IMR-90 (cell line): ENCODE results near the gene MARCHF9. TPM values are rescaled to one million over a fixed set of nuclear protein-coding genes. Genes with fewer than 3 reads are reported as not detected.

Experiments
- ATAC-seq: fragments of 200-7000 bp; cut with Tn5 transposase; 2 replicates; pipeline ENCODE4 v1.9.1; 2020; ENCODE audit warnings: low read depth, mild to moderate bottlenecking, moderate library complexity
- BruUV-seq: library from RNA; stranded (reverse); fragments of 400-500 nt; replicated peaks from 2 replicates; lab custom pipeline; 2021; lab: Mats Ljungman, UMichigan
- CTCF ChIA-PET: fragments of 300-600 bp; formaldehyde crosslinking; extraction: SDS; loops from one replicate; lab custom pipeline; 2021; ENCODE audit warnings: antibody characterized with exemption; lab: Yijun Ruan, JAX
- POLR2A ChIA-PET: fragments of 300-600 bp; sonication (Branson Sonifier 250); formaldehyde crosslinking; loops from one replicate; lab custom pipeline; 2022; ENCODE audit warnings: antibody characterized with exemption; ENCODE audit not compliant: unreplicated experiment; lab: Charles Lee
- DNase-seq: peaks from one replicate; pipeline ENCODE4 v3.0.0; 2013
- H2AFZ ChIP-seq: replicated peaks from 2 replicates; pipeline ENCODE3; 2013; ENCODE audit warnings: low read length, mild to moderate bottlenecking; ENCODE audit not compliant: poor library complexity
- H2AK5ac ChIP-seq: 2 replicates; pipeline ENCODE4 v1.6.1; 2013; ENCODE audit warnings: low read depth, low read length, inconsistent platforms
- H2AK9ac ChIP-seq: replicated peaks from 2 replicates; pipeline ENCODE3; 2013; ENCODE audit warnings: mild to moderate bottlenecking, low read depth, low read length, moderate library complexity; ENCODE audit not compliant: poor library complexity
- H2BK120ac ChIP-seq: 2 replicates; pipeline ENCODE4 v1.6.1; 2013; ENCODE audit warnings: low read depth, low read length, inconsistent platforms
- H2BK15ac ChIP-seq: 3 replicates; pipeline ENCODE4 v1.6.1; 2013; ENCODE audit warnings: low read depth, low read length, inconsistent platforms
- H2BK20ac ChIP-seq: 2 replicates; pipeline ENCODE4 v1.6.1; 2013; ENCODE audit warnings: low read depth, mild to moderate bottlenecking, inconsistent platforms, low read length, moderate library complexity
- H2BK5ac ChIP-seq: 2 replicates; pipeline ENCODE4 v1.6.1; 2013; ENCODE audit warnings: mild to moderate bottlenecking, low read depth, low read length, inconsistent platforms; ENCODE audit not compliant: poor library complexity, severe bottlenecking
- H3K14ac ChIP-seq: replicated peaks from 2 replicates; pipeline ENCODE4 v1.6.1; 2013; ENCODE audit warnings: low read depth, low read length, inconsistent platforms
- H3K18ac ChIP-seq: 2 replicates; pipeline ENCODE4 v1.6.1; 2013; ENCODE audit warnings: low read depth, low read length, control low read depth
- H3K23ac ChIP-seq: 2 replicates; pipeline ENCODE4 v1.6.1; 2013; ENCODE audit warnings: low read depth, low read length, inconsistent platforms
- H3K27ac ChIP-seq: 2 replicates; pipeline ENCODE4 v1.5.1; 2013; ENCODE audit warnings: mild to moderate bottlenecking, control low read depth, low read length; ENCODE audit not compliant: insufficient read depth
- H3K27me3 ChIP-seq: 2 replicates; pipeline ENCODE4 v1.6.1; 2013; ENCODE audit warnings: low read length; ENCODE audit not compliant: control insufficient read depth, insufficient read depth
- H3K36me3 ChIP-seq: 2 replicates; pipeline ENCODE4 v1.6.1; 2013; ENCODE audit warnings: low read length, mixed read lengths; ENCODE audit not compliant: control insufficient read depth, insufficient read depth
- H3K4ac ChIP-seq: 2 replicates; pipeline ENCODE4 v1.6.1; 2013; ENCODE audit warnings: low read depth, low read length, inconsistent platforms
- H3K4me1 ChIP-seq: 2 replicates; pipeline ENCODE4 v1.6.1; 2013; ENCODE audit warnings: low read length, mixed read lengths; ENCODE audit not compliant: control insufficient read depth, insufficient read depth
- H3K4me2 ChIP-seq: 2 replicates; pipeline ENCODE4 v1.6.1; 2013; ENCODE audit warnings: low read depth, mild to moderate bottlenecking, control low read depth, low read length, moderate library complexity
- H3K4me3 ChIP-seq: 2 replicates; pipeline ENCODE4 v1.5.1; 2013; ENCODE audit warnings: low read depth, mild to moderate bottlenecking, control low read depth, low read length, moderate library complexity; ENCODE audit not compliant: insufficient read depth
- H3K56ac ChIP-seq: 2 replicates; pipeline ENCODE4 v1.6.1; 2013; ENCODE audit warnings: low read length, inconsistent platforms; ENCODE audit not compliant: insufficient read depth; ENCODE audit errors: extremely low read depth
- H3K79me1 ChIP-seq, 2 experiments: 2 replicates each; pipeline ENCODE4 v1.6.1; 2013; ENCODE audit warnings: low read length in 2 of 2, inconsistent platforms in 1 of 2, low read depth in 1 of 2
- H3K9ac ChIP-seq: 2 replicates; pipeline ENCODE4 v1.6.1; 2013; ENCODE audit warnings: low read depth, low read length, control low read depth
- H3K9me1 ChIP-seq: 2 replicates; pipeline ENCODE4 v1.6.1; 2013; ENCODE audit warnings: low read length, inconsistent platforms; ENCODE audit not compliant: insufficient read depth
- H3K9me3 ChIP-seq: 2 replicates; pipeline ENCODE4 v1.6.1; 2013; ENCODE audit warnings: low read length; ENCODE audit not compliant: control insufficient read depth, insufficient read depth
- H4K20me1 ChIP-seq: 2 replicates; pipeline ENCODE4 v1.6.1; 2013; ENCODE audit warnings: low read length, inconsistent platforms; ENCODE audit not compliant: insufficient read depth
- H4K5ac ChIP-seq: 2 replicates; pipeline ENCODE4 v1.6.1; 2013; ENCODE audit warnings: mild to moderate bottlenecking, low read depth, low read length, control low read depth
- H4K8ac ChIP-seq, 2 experiments: 2 replicates each; pipeline ENCODE4 v1.6.1; 2013; ENCODE audit warnings: low read depth in 2 of 2, low read length in 2 of 2, control low read depth in 1 of 2, inconsistent platforms in 1 of 2
- H4K91ac ChIP-seq: 2 replicates; pipeline ENCODE4 v1.6.1; 2013; ENCODE audit warnings: low read depth, low read length, inconsistent platforms; ENCODE audit not compliant: insufficient read depth
- BHLHE40 ChIP-seq: fragments of 150-350 bp; IDR thresholded peaks from 2 replicates; pipeline ENCODE4 v1.6.1; 2016; ENCODE audit warnings: mild to moderate bottlenecking, low read depth, low read length
- CEBPB ChIP-seq: IDR thresholded peaks from 2 replicates; pipeline ENCODE4 v1.6.1; 2012; ENCODE audit warnings: low read depth, low read length, improper control_type of control experiment
- CHD1 ChIP-seq: IDR thresholded peaks from 2 replicates; pipeline ENCODE4 v1.6.1; 2012; ENCODE audit warnings: low read depth, low read length, improper control_type of control experiment
- CTCF ChIP-seq: conservative IDR thresholded peaks from 2 replicates; pipeline ENCODE4 v1.5.1; 2012; ENCODE audit warnings: mild to moderate bottlenecking, low read depth, low read length, improper control_type of control experiment
- ELK1 ChIP-seq: fragments of 150-350 bp; IDR thresholded peaks from 2 replicates; pipeline ENCODE4 v1.6.1; 2016; ENCODE audit warnings: low read depth, mild to moderate bottlenecking, low read length, moderate library complexity, borderline replicate concordance
- FOS ChIP-seq: fragments of 150-350 bp; IDR thresholded peaks from 2 replicates; pipeline ENCODE4 v1.6.1; 2016; ENCODE audit warnings: low read depth, low read length
- MAFK ChIP-seq: IDR thresholded peaks from 2 replicates; pipeline ENCODE4 v1.6.1; 2012; ENCODE audit warnings: low read depth, low read length, improper control_type of control experiment
- MAZ ChIP-seq: IDR thresholded peaks from 2 replicates; pipeline ENCODE4 v1.6.1; 2012; ENCODE audit warnings: low read depth, mild to moderate bottlenecking, low read length, improper control_type of control experiment, moderate library complexity, borderline replicate concordance
- MXI1 ChIP-seq: IDR thresholded peaks from 2 replicates; pipeline ENCODE4 v1.6.1; 2012; ENCODE audit warnings: low read depth, mild to moderate bottlenecking, low read length, moderate library complexity, borderline replicate concordance
- NFE2L2 ChIP-seq: fragments of 150-350 bp; IDR thresholded peaks from 2 replicates; pipeline ENCODE4 v1.6.1; 2016; ENCODE audit warnings: low read depth, mild to moderate bottlenecking, low read length
- POLR2A ChIP-seq: IDR thresholded peaks from 2 replicates; pipeline ENCODE4 v1.6.1; 2012; ENCODE audit warnings: mild to moderate bottlenecking, low read depth, low read length
- RAD21 ChIP-seq: IDR thresholded peaks from 2 replicates; pipeline ENCODE4 v1.6.1; 2012; ENCODE audit warnings: low read length, improper control_type of control experiment
- RCOR1 ChIP-seq: IDR thresholded peaks from 2 replicates; pipeline ENCODE4 v1.6.1; 2012; ENCODE audit warnings: mild to moderate bottlenecking, low read length, improper control_type of control experiment; ENCODE audit not compliant: insufficient replicate concordance
- RFX5 ChIP-seq: IDR thresholded peaks from 2 replicates; pipeline ENCODE4 v1.8.0; 2012; ENCODE audit warnings: low read depth, mild to moderate bottlenecking, low read length, moderate library complexity
- SMC3 ChIP-seq: fragments of 150-350 bp; IDR thresholded peaks from 2 replicates; pipeline ENCODE4 v1.6.1; 2016; ENCODE audit warnings: low read depth, mild to moderate bottlenecking, antibody characterized with exemption, low read length, moderate library complexity
- USF2 ChIP-seq: fragments of 150-350 bp; IDR thresholded peaks from 2 replicates; pipeline ENCODE4 v1.6.1; 2017; ENCODE audit warnings: mild to moderate bottlenecking, antibody characterized with exemption, low read length, low read depth
- WGBS, 2 experiments: methylation state at CpG; one replicate each; pipeline versions ENCODE4 v1.1.5 to v1.1.7; 2013; ENCODE audit warnings: missing lambda C conversion rate in 2 of 2; ENCODE audit not compliant: insufficient read length in 1 of 2; ENCODE audit errors: extremely low coverage in 2 of 2; 5-methylcytosine and 5-hydroxymethylcytosine counted together
- dilution Hi-C: fragments of 300-500 bp; cut with HindIII; formaldehyde crosslinking; loops from one replicate; pipeline ENCODE4 v1.14.3; 2018; ENCODE audit warnings: low sequenced_read_pairs; ENCODE audit not compliant: unreplicated experiment
- in situ Hi-C: fragments of 300-500 bp; cut with MboI; formaldehyde crosslinking; loops from 3 replicates; pipeline ENCODE4 v1.14.3; 2019; ENCODE audit warnings: low sequenced_read_pairs, inconsistent platforms, mixed read lengths
- intact Hi-C: fragments of 100-400 bp; cut with micrococcal nuclease; formaldehyde crosslinking; loops from 2 replicates; pipeline ENCODE4 v1.10.0; 2022
- polyA plus RNA-seq, 3 experiments: library from polyadenylated mRNA; depleted of rRNA; stranded (reverse); fragments of >200 nt; gene quantifications; 2 replicates each; pipeline ENCODE4 v1.2.3, GENCODE V29; 2012; ENCODE audit warnings: low replicate concordance in 1 of 3
- total RNA-seq: library from RNA; depleted of rRNA; stranded (reverse); fragments of >200 nt; gene quantifications from 2 replicates; pipeline ENCODE4 v1.2.3, GENCODE V29; 2012

MARCHF9 gene
- total and polyA plus RNA-seq, 2 of the 4 experiments (the other 2 are of a cell fraction): 1.1 to 5.4 TPM

- Histone ChIP-seq H3K36me3 (peaks cover 28% of the 10 kb centered on the region), H4K91ac (no peak overlapping the region), H3K4me1 (0 out of 2 replicates have a peak, but pooled peaks cover 4% of the 10 kb centered on the region), H3K14ac (no peak overlapping the region), H2AK9ac (no peak overlapping the region), H3K56ac (no peak overlapping the region), H4K8ac (no peak overlapping the region), H2BK120ac (no peak overlapping the region), H3K18ac (no peak overlapping the region), H2BK5ac (no peak overlapping the region), H2AFZ (no peak overlapping the region), H3K9ac (no peak overlapping the region), H3K27ac (no peak overlapping the region), H3K4me3 (no peak overlapping the region), H2BK15ac (no peak overlapping the region), H4K5ac (no peak overlapping the region), H2BK20ac (no peak overlapping the region), H3K4me2 (no peak overlapping the region), H3K4ac (no peak overlapping the region), H2AK5ac (no peak overlapping the region), H3K79me1 (peaks cover 0 to 17% of the 10 kb centered on the region in 2 experiments; a peak in 1 of 4 replicates), H3K9me3 (no peaks in the 10 kb centered on the region), H3K9me1 (peaks cover 10% of the 10 kb centered on the region; the same call in 1 of the 2 replicates), H3K27me3 (no peaks in the 10 kb centered on the region; the same call in 1 of the 2 replicates), H4K20me1 (peaks cover 9% of the 10 kb centered on the region; the same call in 1 of the 2 replicates), H3K23ac (no peak overlapping the region)
- ATAC-seq (no peak), DNase-seq (no peak)
- no TSS peak for BruUV-seq
- CTCF ChIA-PET: no interaction called here
- POLR2A ChIA-PET: interaction anchor here (0.6 kb wide), 1 partner anchor 43 kb away, joined by 12 read pairs; no protein-coding TSS in a partner anchor
- in situ Hi-C loops (no loop called here), dilution Hi-C loops (no loop called here), intact Hi-C loops (no loop called here)
- WGBS, 2 experiments: no CpG with 5 or more reads among the region's 2 CpGs
- TF ChIP-seq CHD1 (no peak), NFE2L2 (no peak), MXI1 (no peak), POLR2A (no peak), ELK1 (no peak), FOS (no peak), MAZ (no peak), CTCF (no peak), USF2 (no peak), BHLHE40 (no peak), SMC3 (no peak), RAD21 (no peak), CEBPB (no peak), MAFK (no peak), RCOR1 (no peak), RFX5 (no peak)
Measured at GRCh38 chr12:57723630-57723962, 31.3 kb upstream of the MARCHF9 start.
